ENCODE measurements around the gene KCTD4.

Gene KCTD4

GRCh38 chr13:45218689-45219088, 17.8 kb upstream of the KCTD4 start:
- TF ChIP-seq CTCF (conservative IDR thresholded peaks at IDR 0.05; ENCODE audit: low read depth, low read length) = no peak

GRCh38 chr13:45216193-45216592, 15.3 kb upstream of the KCTD4 start:
- no peak for TF ChIP-seq CTCF (conservative IDR thresholded peaks at IDR 0.05; ENCODE audit: low read depth, low read length)
- no peak for DNase-seq (ENCODE audit: low read depth)

More at GRCh38 chr13:45218689-45219088, 17.8 kb upstream of the KCTD4 start:
- DNase-seq (ENCODE audit: low read depth) = no peak
- no peak overlapping the region for H3K4me3 ChIP-seq (ENCODE audit: low read length)

GRCh38 chr13:45215392-45216077, 14.7 kb upstream of the KCTD4 start:
- TF ChIP-seq CTCF (conservative IDR thresholded peaks at IDR 0.05; ENCODE audit: low read depth, low read length) = no peak
- DNase-seq (ENCODE audit: low read depth) = no peak
- H3K4me3 ChIP-seq (ENCODE audit: low read length) = no peak overlapping the region

More at GRCh38 chr13:45216193-45216592, 15.3 kb upstream of the KCTD4 start:
- H3K4me3 ChIP-seq (ENCODE audit: low read length) = no peak overlapping the region

- DNase-seq (ENCODE audit: low read depth) = peak; percentile 86
- no peak overlapping the region for H3K4me3 ChIP-seq (ENCODE audit: low read length)
- TF ChIP-seq CTCF (conservative IDR thresholded peaks at IDR 0.05; ENCODE audit: low read depth, low read length) = no peak
These were observed 8.4 kb upstream of the KCTD4 start for GRCh38 chr13:45209229-45209628.

- TF ChIP-seq CTCF (conservative IDR thresholded peaks at IDR 0.05; ENCODE audit: low read depth, low read length) = no peak
- H3K4me3 ChIP-seq (ENCODE audit: low read length) = no peak overlapping the region
- DNase-seq (ENCODE audit: low read depth) = no peak
These were observed 7.3 kb upstream of the KCTD4 start for GRCh38 chr13:45208132-45208531.

GRCh38 chr13:45207319-45207718, 6.5 kb upstream of the KCTD4 start:
- no peak for DNase-seq (ENCODE audit: low read depth)
- H3K4me3 ChIP-seq (ENCODE audit: low read length) = no peak overlapping the region
- TF ChIP-seq CTCF (conservative IDR thresholded peaks at IDR 0.05; ENCODE audit: low read depth, low read length) = no peak

- no peak overlapping the region for H3K4me3 ChIP-seq (ENCODE audit: low read length)
- peak; percentile 84 for DNase-seq (ENCODE audit: low read depth)
These were observed 5.5 kb upstream of the KCTD4 start for GRCh38 chr13:45206340-45206739.

More at GRCh38 chr13:45206340-45206739, 5.5 kb upstream of the KCTD4 start:
- TF ChIP-seq CTCF (conservative IDR thresholded peaks at IDR 0.05; ENCODE audit: low read depth, low read length) = no peak

Data from retinal pigment epithelial cell (primary cell).